NT2/D1 (cell line): ENCODE data around the gene OR1I1.

ENCODE experiments used
- DNase-seq: peaks from one replicate; pipeline ENCODE4 v3.0.0-alpha.2; 2011; ENCODE audit warnings: low read depth, low spot score
- H3K27me3 ChIP-seq: 2 replicates; pipeline ENCODE4 v1.6.0; 2011; ENCODE audit warnings: mild to moderate bottlenecking; ENCODE audit not compliant: insufficient read length, insufficient read depth
- H3K36me3 ChIP-seq: 2 replicates; pipeline ENCODE4 v1.6.1; 2011; ENCODE audit warnings: mild to moderate bottlenecking, low read length, mixed read lengths; ENCODE audit not compliant: insufficient read depth, insufficient read length
- H3K4me1 ChIP-seq: 2 replicates; pipeline ENCODE4 v1.5.1; 2011; ENCODE audit not compliant: insufficient read depth, insufficient read length
- H3K4me3 ChIP-seq: 2 replicates; pipeline ENCODE4 v1.5.1; 2011; ENCODE audit warnings: low read depth; ENCODE audit not compliant: insufficient read length
- H3K9ac ChIP-seq: 2 replicates; pipeline ENCODE4 v1.6.0; 2011; ENCODE audit warnings: low read depth; ENCODE audit not compliant: insufficient read length
- H3K9me3 ChIP-seq: 2 replicates; pipeline ENCODE4 v1.5.1; 2011; ENCODE audit warnings: mild to moderate bottlenecking, low read length; ENCODE audit not compliant: insufficient read depth
- SUZ12 ChIP-seq: IDR thresholded peaks from 2 replicates; pipeline ENCODE4 v1.6.1; 2011; ENCODE audit not compliant: insufficient read length, insufficient read depth; ENCODE audit errors: extremely low read depth
- YY1 ChIP-seq: IDR thresholded peaks from 2 replicates; pipeline ENCODE4 v1.6.1; 2011; ENCODE audit not compliant: insufficient read length, insufficient read depth
- ZNF274 ChIP-seq: IDR thresholded peaks from 2 replicates; pipeline ENCODE4 v1.6.1; 2011; ENCODE audit warnings: mild to moderate bottlenecking, low read depth, low read length

The OR1I1 gene

DNA sequence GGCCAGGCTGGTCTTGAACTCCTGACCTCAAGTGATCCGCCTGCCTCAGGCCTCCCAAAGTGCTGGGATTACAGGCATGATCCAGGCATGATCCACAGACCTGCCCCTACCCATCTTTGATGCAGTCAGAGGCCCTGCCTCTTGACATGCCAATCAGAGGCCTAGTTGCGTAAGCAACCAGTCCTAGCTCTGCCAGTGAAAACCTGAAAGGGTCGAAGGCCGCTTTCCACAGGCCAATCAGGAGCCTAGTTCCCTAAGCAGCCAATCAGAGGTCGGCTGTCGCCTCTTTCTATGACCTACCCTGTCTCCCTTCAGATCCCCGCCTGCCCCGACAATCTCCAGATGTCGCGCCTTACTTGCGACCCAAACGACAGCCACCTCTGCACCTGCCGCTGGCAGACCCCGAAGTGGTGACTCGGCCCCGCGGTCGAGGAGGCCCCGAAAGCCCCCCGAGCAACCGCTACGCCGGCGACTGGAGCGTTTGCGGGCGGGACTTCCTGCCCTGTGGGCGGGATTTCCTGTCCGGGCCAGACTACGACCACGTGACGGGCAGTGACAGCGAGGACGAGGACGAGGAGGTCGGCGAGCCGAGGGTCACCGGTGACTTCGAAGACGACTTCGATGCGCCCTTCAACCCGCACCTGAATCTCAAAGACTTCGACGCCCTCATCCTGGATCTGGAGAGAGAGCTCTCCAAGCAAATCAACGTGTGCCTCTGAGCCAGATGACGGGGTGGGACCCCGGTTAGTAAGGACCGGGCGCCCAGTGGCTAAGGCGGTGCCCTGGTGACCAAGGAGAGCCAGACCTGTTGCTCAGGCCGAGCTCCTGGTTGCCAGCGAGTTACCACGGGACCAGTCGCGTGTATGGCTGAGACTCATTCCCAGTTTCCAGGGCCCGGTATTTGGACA is 31.5 kb downstream of the OR1I1 start:
- Histone ChIP-seq H3K9me3 (no peaks in the 10 kb centered on the region), H3K9ac (no peak overlapping the region), H3K36me3 (peaks cover 99% of the 10 kb centered on the region), H3K27me3 (no peaks in the 10 kb centered on the region), H3K4me1 (peaks cover 5% of the 10 kb centered on the region), H3K4me3 (no peak overlapping the region)
- no peak for DNase-seq
- TF ChIP-seq ZNF274, result no peak
- TF ChIP-seq YY1, result no peak
- no peak for TF ChIP-seq SUZ12

DNA sequence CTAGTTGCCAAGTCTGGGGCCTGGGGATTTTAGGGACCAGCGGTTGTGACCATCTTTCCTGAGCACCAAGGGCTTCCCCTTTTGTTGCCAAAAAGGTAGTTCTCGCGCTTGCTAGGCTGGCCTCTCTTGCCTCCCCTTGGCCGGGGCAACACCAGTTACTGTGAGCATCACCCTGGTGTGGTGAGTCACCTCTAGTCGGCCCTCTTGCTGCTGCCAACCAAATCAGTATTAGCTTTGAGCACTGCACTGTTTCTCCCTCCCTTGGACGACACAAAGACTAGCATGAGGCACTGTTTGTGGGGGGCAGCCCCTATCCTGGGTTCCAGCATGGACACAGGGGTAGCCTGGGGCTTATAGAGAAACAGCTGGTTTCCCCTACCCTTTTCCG is 32.1 kb downstream of the OR1I1 start:
- H3K4me3 ChIP-seq, result no peak overlapping the region
- H3K4me1 ChIP-seq, result peaks cover under 1% of the 10 kb centered on the region
- TF ChIP-seq ZNF274 (no peak), SUZ12 (no peak), YY1 (no peak)
- DNase-seq, result no peak
- no peaks in the 10 kb centered on the region for H3K27me3 ChIP-seq
- peaks cover 99% of the 10 kb centered on the region for H3K36me3 ChIP-seq
- H3K9ac ChIP-seq, result no peak overlapping the region
- H3K9me3 ChIP-seq, result peaks cover 6% of the 10 kb centered on the region; the same call in 1 of the 2 replicates

DNA sequence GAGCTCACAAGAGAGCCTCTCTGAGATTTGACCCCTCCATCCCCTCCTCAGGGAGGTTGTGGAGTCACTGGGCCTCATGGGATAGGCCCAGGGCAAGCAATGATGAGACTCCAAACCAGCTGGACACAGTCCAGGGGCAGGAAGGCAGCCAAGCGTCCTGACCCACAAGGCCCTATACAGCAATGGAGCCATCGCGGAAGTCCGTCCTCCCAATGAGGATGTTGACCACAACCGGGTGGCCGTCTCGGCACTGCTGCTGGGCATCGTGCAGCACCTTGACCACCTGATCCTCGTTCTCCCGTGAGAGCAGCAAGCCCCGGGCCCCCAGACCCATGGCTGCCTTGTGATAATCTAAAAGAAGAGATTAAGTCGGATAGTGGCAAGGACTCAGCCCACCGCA is 33.1 kb downstream of the OR1I1 start:
- no peak for DNase-seq
- Histone ChIP-seq H3K27me3 (no peaks in the 10 kb centered on the region), H3K36me3 (peaks cover 97% of the 10 kb centered on the region), H3K4me3 (no peak overlapping the region), H3K9me3 (peaks cover 7% of the 10 kb centered on the region; the same call in 1 of the 2 replicates), H3K4me1 (no peaks in the 10 kb centered on the region), H3K9ac (no peak overlapping the region)
- TF ChIP-seq YY1 (no peak), ZNF274 (no peak), SUZ12 (no peak)

DNA sequence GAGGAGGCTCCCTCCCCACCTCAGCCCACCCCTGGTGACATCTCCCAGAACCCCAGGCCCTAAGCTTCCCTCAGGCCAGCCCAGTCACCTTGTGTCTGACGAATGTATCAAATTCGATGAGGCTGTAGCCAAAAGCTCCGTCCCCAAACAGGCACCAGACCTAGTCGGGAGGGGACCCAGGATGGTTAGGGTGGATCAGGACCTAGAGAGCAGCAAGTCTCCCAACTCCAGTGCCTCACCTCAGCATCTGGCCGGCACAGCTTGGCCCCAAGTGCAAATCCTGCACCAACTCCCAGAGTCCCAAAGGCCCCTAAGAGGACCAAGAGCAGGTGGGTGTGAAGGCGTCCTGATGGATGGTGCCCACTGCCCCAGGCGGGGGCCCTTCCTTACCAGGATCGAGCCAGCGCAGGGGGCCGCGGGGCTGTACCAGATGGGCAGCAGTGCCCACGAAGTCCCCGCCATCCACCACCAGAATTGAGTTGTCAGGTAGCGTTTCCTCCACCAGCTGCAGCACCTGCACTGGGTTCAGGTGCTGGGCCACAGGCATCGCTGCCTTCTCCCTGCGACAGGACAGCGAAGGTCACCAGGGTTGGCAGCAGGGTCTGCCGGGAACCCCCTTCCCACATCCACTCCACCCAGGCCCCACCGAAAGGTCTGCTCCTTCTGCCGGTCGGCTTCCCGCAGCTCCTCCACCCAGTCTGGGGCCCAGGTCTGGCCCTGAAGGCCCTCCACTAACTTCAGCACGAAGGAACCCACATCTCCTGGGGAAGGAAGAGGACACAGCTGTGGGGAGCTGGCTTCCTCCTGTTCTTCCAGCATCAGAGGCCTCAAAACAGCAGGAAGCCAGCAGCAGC is 34.0 kb downstream of the OR1I1 start:
- TF ChIP-seq ZNF274, result no peak
- TF ChIP-seq YY1, result no peak
- TF ChIP-seq SUZ12, result no peak
- H3K4me1 ChIP-seq, result no peaks in the 10 kb centered on the region
- no peak for DNase-seq
- peaks cover 97% of the 10 kb centered on the region for H3K36me3 ChIP-seq
- peaks cover 7% of the 10 kb centered on the region; the same call in 1 of the 2 replicates for H3K9me3 ChIP-seq
- H3K27me3 ChIP-seq, result no peaks in the 10 kb centered on the region
- H3K9ac ChIP-seq, result no peak overlapping the region
- no peak overlapping the region for H3K4me3 ChIP-seq

DNA sequence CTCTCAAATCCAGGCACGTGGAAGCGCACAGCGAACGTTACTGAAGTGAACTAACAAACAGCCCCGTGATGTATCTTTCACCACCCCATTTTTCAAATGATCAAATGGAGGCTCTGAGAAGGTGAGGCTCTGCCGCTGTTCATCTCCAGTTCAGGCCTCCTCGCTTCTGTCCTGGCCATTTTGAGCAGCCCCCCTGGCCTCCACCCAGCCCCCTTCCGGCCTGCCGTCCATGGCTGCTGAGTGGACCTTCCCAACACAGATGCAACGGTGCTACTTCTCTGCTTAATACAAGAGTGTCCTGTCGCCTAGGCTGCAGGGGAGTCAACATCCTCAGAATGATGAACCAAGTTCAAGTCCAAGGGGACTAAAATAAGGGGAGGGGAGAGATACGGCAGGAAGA is 34.8 kb downstream of the OR1I1 start:
- no peak for DNase-seq
- Histone ChIP-seq H3K9me3 (peaks cover 7% of the 10 kb centered on the region; the same call in 1 of the 2 replicates), H3K27me3 (no peaks in the 10 kb centered on the region), H3K36me3 (peaks cover 94% of the 10 kb centered on the region), H3K4me1 (no peaks in the 10 kb centered on the region), H3K9ac (no peak overlapping the region), H3K4me3 (no peak overlapping the region)
- TF ChIP-seq ZNF274, result no peak
- TF ChIP-seq YY1, result no peak
- no peak for TF ChIP-seq SUZ12

GRCh38 chr19:15118248-15118647 is 36.2 kb downstream of the OR1I1 start:
- peaks cover 93% of the 10 kb centered on the region for H3K36me3 ChIP-seq
- no peak for DNase-seq
- no peak for TF ChIP-seq ZNF274
- TF ChIP-seq SUZ12, result no peak
- TF ChIP-seq YY1, result no peak

DNA sequence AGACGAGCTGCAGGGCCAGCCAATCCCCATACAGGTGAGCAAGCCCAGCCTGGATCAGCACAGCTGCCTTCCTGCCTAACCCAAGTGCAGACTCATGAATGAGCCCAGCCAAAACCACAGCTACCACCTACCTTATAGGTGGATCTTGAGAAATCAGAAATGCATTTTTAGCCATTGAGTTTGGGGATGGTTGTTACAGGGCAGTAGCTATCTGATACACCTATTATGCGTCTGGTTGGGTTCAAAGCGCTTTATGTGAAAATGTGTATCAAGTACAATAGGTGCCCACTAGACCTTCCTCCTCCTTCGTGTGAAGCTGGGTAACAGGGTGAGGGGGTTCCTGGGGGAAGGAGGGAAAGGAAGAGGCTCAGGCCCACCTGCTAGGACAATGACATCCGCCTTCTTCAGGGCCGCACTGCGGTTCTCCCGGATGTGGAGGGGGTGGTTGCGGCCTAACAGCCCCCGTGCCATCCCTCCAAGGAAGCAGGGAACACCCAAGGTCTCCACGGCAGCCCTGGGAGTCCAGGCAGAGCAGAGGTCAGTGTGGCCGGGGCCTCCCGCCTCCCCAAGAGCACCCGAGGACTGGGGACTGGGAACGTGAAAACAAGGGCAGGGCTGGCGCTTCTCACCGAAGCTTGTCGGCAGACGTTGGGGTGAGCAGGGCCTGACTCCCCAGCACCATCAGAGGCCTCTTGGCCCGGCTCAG is 36.9 kb downstream of the OR1I1 start:
- Histone ChIP-seq H3K4me3 (no peak overlapping the region), H3K36me3 (peaks cover 91% of the 10 kb centered on the region), H3K4me1 (peaks cover 3% of the 10 kb centered on the region), H3K9me3 (peaks cover 7% of the 10 kb centered on the region; the same call in 1 of the 2 replicates), H3K27me3 (no peaks in the 10 kb centered on the region), H3K9ac (no peak overlapping the region)
- no peak for TF ChIP-seq YY1
- no peak for TF ChIP-seq ZNF274
- TF ChIP-seq SUZ12, result no peak
- DNase-seq, result no peak

More at GRCh38 chr19:15118248-15118647, 36.2 kb downstream of the OR1I1 start:
- Histone ChIP-seq H3K9ac (no peak overlapping the region), H3K4me1 (no peaks in the 10 kb centered on the region), H3K9me3 (peaks cover 7% of the 10 kb centered on the region; the same call in 1 of the 2 replicates), H3K27me3 (no peaks in the 10 kb centered on the region), H3K4me3 (no peak overlapping the region)
